Cerebellar nuclear complex (tissue), 1 donor: ENCODE measurements around the gene ZNF57.
A peak's percentile ranks its signal among the peaks of the same experiment; 100 is the strongest.
"Not testable (repeated sequence)": the region's sequence is repeated elsewhere in the genome, so short reads cannot be mapped to it uniquely, and the experiment has no call there.

Experiments used
- DNase-seq, 2 experiments: peaks; one replicate each; lab custom pipeline; 2025; lab: John Stamatoyannopoulos, UW

The ZNF57 gene

GRCh38 chr19:2952953-2953481, 52.3 kb downstream of the ZNF57 start:
- no peak for DNase-seq

- DNase-seq: no peak
Observed at GRCh38 chr19:2957160-2957559, 56.4 kb downstream of the ZNF57 start.

- no peak for DNase-seq
Observed at GRCh38 chr19:2960120-2960519, 59.4 kb downstream of the ZNF57 start.

GRCh38 chr19:2962018-2962670, 61.4 kb downstream of the ZNF57 start:
- peak in 1 of 2 experiments; percentile 9 for DNase-seq

GRCh38 chr19:2963122-2963521, 62.4 kb downstream of the ZNF57 start:
- DNase-seq: no peak

GRCh38 chr19:2963631-2964030, 62.9 kb downstream of the ZNF57 start:
- DNase-seq: not testable (repeated sequence)

- DNase-seq: no peak
Observed at GRCh38 chr19:2964874-2965273, 64.1 kb downstream of the ZNF57 start.

- DNase-seq: no peak
Observed at GRCh38 chr19:2967972-2968371, 67.2 kb downstream of the ZNF57 start.
